ENCODE measurements around the gene CPNE8. TPM values are rescaled to one million over a fixed set of nuclear protein-coding genes. Genes with fewer than 3 reads are reported as not detected.

Gene CPNE8
- total and polyA plus RNA-seq, 9 donors, result 4.6 to 16.1 (median 9.5) TPM

DNA sequence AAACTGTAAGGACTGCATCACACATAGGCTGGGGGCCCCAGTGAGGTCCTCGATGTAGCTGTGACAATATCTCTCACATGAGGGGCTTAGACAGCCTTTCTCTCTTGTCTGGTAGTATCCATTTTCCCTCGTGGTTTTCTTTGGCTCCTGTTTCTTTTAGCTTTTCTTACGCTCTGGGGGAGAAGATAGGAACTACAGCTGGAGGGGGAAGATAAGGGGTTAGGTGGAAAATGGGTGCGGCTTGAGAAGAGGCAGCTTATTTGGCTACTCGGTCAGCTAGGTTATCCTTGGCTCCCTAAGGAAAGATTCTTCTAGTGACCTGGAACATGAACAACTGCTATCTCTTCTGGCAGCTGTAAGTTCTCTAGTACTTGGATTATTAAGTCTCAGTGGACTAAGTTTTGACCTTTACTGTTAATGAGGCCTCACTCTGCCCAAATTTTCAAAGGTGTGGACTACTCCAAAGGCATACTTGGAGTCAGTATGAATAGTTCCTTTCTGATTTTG lies 28.7 kb upstream of the CPNE8 start:
- H3K27me3 ChIP-seq, result no peaks in the 10 kb centered on the region
- no peaks in the 10 kb centered on the region for H3K9me3 ChIP-seq
- no peak overlapping the region for H3K27ac ChIP-seq
- H3K4me3 ChIP-seq, result no peak overlapping the region
- DNase-seq, result no peak
- 40 to 54% (median 50%) methylated on average over 5 of the region's 5 CpGs for WGBS, 3 donors
- no peaks in the 10 kb centered on the region for H3K36me3 ChIP-seq
- H3K4me1 ChIP-seq (ENCODE audit: insufficient read depth), result no peaks in the 10 kb centered on the region
- TF ChIP-seq, protein P1, sequence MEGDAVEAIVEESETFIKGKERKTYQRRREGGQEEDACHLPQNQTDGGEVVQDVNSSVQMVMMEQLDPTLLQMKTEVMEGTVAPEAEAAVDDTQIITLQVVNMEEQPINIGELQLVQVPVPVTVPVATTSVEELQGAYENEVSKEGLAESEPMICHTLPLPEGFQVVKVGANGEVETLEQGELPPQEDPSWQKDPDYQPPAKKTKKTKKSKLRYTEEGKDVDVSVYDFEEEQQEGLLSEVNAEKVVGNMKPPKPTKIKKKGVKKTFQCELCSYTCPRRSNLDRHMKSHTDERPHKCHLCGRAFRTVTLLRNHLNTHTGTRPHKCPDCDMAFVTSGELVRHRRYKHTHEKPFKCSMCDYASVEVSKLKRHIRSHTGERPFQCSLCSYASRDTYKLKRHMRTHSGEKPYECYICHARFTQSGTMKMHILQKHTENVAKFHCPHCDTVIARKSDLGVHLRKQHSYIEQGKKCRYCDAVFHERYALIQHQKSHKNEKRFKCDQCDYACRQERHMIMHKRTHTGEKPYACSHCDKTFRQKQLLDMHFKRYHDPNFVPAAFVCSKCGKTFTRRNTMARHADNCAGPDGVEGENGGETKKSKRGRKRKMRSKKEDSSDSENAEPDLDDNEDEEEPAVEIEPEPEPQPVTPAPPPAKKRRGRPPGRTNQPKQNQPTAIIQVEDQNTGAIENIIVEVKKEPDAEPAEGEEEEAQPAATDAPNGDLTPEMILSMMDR (IDR thresholded peaks at IDR 0.05), result no peak
- TF ChIP-seq EP300 (IDR thresholded peaks at IDR 0.05) (no peak), POLR2A (IDR thresholded peaks at IDR 0.05) (no peak)
- intact Hi-C loops (cut with DNase I), result no loop called here

DNA sequence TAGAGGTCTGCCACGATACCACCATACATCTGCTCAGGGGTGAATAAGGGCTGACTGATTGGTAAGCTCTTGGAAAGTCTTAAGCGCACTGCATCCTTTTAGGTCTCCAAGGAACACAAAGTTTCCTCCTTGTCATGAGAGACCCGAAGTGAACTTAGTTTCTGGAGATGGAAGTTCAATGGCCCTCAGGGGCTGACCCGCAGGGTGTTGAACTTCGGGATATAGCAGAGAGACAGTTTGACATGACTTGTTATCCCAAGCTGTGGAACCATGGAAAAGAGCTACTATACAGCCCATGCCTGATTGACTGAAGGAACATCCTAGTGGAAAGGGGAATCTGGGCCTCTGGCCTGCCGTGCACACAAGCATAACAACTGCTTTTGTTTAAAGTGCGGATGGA lies 26.9 kb upstream of the CPNE8 start:
- intact Hi-C loops (cut with DNase I), result no loop called here
- Histone ChIP-seq H3K4me3 (no peak overlapping the region), H3K9me3 (no peaks in the 10 kb centered on the region), H3K27me3 (no peaks in the 10 kb centered on the region), H3K4me1 (ENCODE audit: insufficient read depth) (no peaks in the 10 kb centered on the region), H3K36me3 (no peaks in the 10 kb centered on the region), H3K27ac (no peak overlapping the region)
- TF ChIP-seq POLR2A (IDR thresholded peaks at IDR 0.05) (no peak), EP300 (IDR thresholded peaks at IDR 0.05) (no peak)
- TF ChIP-seq, protein P1 (IDR thresholded peaks at IDR 0.05), result no peak
- 91 to 92% (median 91%) methylated on average over 7 of the region's 7 CpGs for WGBS, 3 donors
- no peak for DNase-seq

DNA sequence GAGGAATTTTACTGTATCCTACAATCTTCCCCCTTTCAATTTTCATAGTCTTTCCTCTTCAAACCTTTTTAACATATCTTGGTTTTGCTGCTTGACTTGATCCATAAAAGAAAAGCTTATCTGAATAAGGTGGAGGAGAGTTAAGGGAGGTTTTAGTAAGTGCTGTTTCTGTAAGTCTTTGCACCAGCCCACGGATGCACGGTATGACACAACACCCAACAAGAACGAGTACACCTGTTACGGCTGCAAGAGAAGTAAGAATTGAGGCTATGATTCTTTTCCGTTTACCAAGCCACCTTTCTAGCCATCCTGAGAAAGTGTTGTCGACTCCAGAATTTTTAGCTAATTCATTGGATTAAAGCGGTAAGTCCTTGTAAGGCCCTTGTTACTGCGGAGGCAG lies 26.1 kb upstream of the CPNE8 start:
- H3K27ac ChIP-seq, result no peak overlapping the region
- DNase-seq, result no peak
- no peak overlapping the region for H3K4me3 ChIP-seq
- intact Hi-C loops (cut with DNase I), result no loop called here
- no peaks in the 10 kb centered on the region for H3K36me3 ChIP-seq
- no peaks in the 10 kb centered on the region for H3K27me3 ChIP-seq
- H3K4me1 ChIP-seq (ENCODE audit: insufficient read depth), result no peaks in the 10 kb centered on the region
- no peaks in the 10 kb centered on the region for H3K9me3 ChIP-seq
- WGBS, 3 donors, result 75 to 87% (median 77%) methylated on average over 8 of the region's 8 CpGs
- no peak for TF ChIP-seq EP300 (IDR thresholded peaks at IDR 0.05)
- no peak for TF ChIP-seq POLR2A (IDR thresholded peaks at IDR 0.05)
- TF ChIP-seq, protein P1 (IDR thresholded peaks at IDR 0.05), result no peak

DNA sequence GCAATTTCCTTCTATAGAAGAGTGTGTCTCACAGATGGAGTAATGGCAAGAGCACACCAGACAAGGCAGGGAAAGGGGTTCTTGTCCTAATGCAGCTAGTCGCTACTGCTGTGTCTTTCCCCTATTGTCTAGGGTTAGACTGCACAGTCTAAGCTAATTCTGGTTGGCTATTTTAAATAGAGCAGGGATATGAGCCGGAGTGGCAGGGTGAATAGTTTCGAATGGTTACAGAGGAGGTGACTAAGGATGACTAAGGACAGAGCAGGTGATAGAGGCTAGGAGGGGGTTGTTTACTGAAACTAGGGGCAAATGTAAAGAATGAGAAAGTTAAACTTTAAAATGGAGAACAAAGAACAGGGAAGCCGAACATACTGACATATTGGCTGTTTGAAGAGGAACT lies 25.6 kb upstream of the CPNE8 start:
- intact Hi-C loops (cut with DNase I), result no loop called here
- Histone ChIP-seq H3K9me3 (no peaks in the 10 kb centered on the region), H3K36me3 (no peaks in the 10 kb centered on the region), H3K27ac (no peak overlapping the region), H3K4me1 (ENCODE audit: insufficient read depth) (no peaks in the 10 kb centered on the region), H3K4me3 (no peak overlapping the region), H3K27me3 (no peaks in the 10 kb centered on the region)
- 77 to 86% (median 82%) methylated on average over 4 of the region's 4 CpGs for WGBS, 3 donors
- TF ChIP-seq, protein P1 (IDR thresholded peaks at IDR 0.05), result no peak
- TF ChIP-seq EP300 (IDR thresholded peaks at IDR 0.05) (no peak), POLR2A (IDR thresholded peaks at IDR 0.05) (no peak)
- DNase-seq, result no peak

Data from ovary (tissue), 9 donors.